Measurements from ENCODE around the gene CCDC7. TPM values are rescaled to one million over a fixed set of nuclear protein-coding genes. Genes with fewer than 3 reads are reported as not detected.
"Not testable (repeated sequence)": the region's sequence is repeated elsewhere in the genome, so short reads cannot be mapped to it uniquely, and the experiment has no call there.

The CCDC7 gene
- total RNA-seq, 2 experiments from 2014 or later: 69.4 to 72.9 TPM

DNA sequence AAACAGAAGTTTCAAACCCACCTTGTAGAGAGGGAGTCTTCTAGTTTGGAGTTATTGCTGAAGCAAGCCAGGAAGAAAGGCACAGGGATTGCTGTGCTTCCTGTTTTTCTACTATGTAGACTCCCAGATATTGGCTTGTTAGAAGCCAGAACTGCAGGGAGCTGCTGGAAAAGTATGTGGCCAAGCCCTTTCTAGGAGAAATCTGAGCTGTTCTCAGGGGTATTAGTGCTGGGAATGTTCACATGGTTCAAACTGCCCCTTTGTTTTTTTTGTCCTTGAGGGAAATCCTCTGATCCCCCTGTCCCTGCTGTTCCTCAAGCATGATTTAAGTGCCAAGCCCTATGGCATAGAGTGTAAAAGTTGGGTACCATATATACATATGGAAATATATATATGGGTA is 184.0 kb downstream of the CCDC7 start:
- DNase-seq (no peak), ATAC-seq (ENCODE audit: poor library complexity) (no peak)
- Mint-ChIP-seq H3K4me3 (no peak overlapping the region), H3K27me3 (no peaks in the 10 kb centered on the region), H3K27ac (no peak overlapping the region), H3K9me3 (peaks cover 2% of the 10 kb centered on the region), H3K36me3 (ENCODE audit: low read depth) (peaks cover 43% of the 10 kb centered on the region), H3K4me1 (ENCODE audit: low read depth) (no peaks in the 10 kb centered on the region)
- no peak overlapping the region for H3K27ac ChIP-seq (ENCODE audit: low read depth in 1 of 2, low read length in 2 of 2)
- no peaks in the 10 kb centered on the region for H3K9me3 ChIP-seq (ENCODE audit: control insufficient read depth in 1 of 2, insufficient read depth in 1 of 2, low read length in 2 of 2)
- ChIA-PET POLR2A (no interaction called here), CTCF (no interaction called here)
- TF ChIP-seq, protein P1, sequence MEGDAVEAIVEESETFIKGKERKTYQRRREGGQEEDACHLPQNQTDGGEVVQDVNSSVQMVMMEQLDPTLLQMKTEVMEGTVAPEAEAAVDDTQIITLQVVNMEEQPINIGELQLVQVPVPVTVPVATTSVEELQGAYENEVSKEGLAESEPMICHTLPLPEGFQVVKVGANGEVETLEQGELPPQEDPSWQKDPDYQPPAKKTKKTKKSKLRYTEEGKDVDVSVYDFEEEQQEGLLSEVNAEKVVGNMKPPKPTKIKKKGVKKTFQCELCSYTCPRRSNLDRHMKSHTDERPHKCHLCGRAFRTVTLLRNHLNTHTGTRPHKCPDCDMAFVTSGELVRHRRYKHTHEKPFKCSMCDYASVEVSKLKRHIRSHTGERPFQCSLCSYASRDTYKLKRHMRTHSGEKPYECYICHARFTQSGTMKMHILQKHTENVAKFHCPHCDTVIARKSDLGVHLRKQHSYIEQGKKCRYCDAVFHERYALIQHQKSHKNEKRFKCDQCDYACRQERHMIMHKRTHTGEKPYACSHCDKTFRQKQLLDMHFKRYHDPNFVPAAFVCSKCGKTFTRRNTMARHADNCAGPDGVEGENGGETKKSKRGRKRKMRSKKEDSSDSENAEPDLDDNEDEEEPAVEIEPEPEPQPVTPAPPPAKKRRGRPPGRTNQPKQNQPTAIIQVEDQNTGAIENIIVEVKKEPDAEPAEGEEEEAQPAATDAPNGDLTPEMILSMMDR (IDR thresholded peaks at IDR 0.05): no peak
- H3K36me3 ChIP-seq (ENCODE audit: insufficient read depth, low read length): no peaks in the 10 kb centered on the region
- no peaks in the 10 kb centered on the region for H3K4me1 ChIP-seq (ENCODE audit: insufficient read depth, low read length)
- intact Hi-C loops (cut with DNase I, micrococcal nuclease): no loop called here
- H3K27me3 ChIP-seq (ENCODE audit: control insufficient read depth in 1 of 2, insufficient read depth in 2 of 2, low read length in 2 of 2): no peaks in the 10 kb centered on the region
- no peak overlapping the region for H3K4me3 ChIP-seq (ENCODE audit: low read length)

DNA sequence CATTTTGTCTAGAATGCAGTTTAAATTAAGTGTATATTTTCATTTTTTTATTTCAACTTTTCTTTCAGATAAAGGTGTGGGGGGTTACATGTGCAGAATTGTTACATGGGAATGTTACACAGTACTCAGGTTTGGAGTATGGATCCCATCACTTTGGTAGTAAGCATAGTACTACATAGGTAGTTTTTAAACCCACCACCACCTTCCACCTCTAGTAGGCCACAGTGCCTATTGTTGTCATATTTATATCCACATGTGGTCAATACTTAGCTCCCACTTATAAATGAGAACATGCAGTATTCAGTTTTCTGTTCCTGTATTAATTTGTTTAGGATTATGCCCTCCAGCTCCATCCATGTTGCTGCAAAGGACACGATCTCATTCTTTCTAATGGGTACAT is 200.6 kb downstream of the CCDC7 start:
- ChIA-PET CTCF (no interaction called here), POLR2A (no interaction called here)
- peaks cover 11 to 14% of the 10 kb centered on the region in 2 experiments for H3K9me3 ChIP-seq (ENCODE audit: control insufficient read depth in 1 of 2, insufficient read depth in 1 of 2, low read length in 2 of 2)
- H3K4me1 Mint-ChIP-seq (ENCODE audit: low read depth): peaks cover 15% of the 10 kb centered on the region
- H3K36me3 ChIP-seq (ENCODE audit: insufficient read depth, low read length): peaks cover 3% of the 10 kb centered on the region
- TF ChIP-seq, protein P1 (IDR thresholded peaks at IDR 0.05): no peak
- DNase-seq (no peak), ATAC-seq (ENCODE audit: poor library complexity) (no peak)
- H3K27me3 Mint-ChIP-seq: no peaks in the 10 kb centered on the region
- H3K4me3 Mint-ChIP-seq: no peak overlapping the region
- H3K36me3 Mint-ChIP-seq (ENCODE audit: low read depth): peaks cover 75% of the 10 kb centered on the region
- no peak overlapping the region for H3K27ac ChIP-seq (ENCODE audit: low read depth in 1 of 2, low read length in 2 of 2)
- H3K27ac Mint-ChIP-seq: no peak overlapping the region
- H3K27me3 ChIP-seq (ENCODE audit: control insufficient read depth in 1 of 2, insufficient read depth in 2 of 2, low read length in 2 of 2): no peaks in the 10 kb centered on the region
- H3K4me3 ChIP-seq (ENCODE audit: low read length): no peak overlapping the region
- peaks cover 10% of the 10 kb centered on the region for H3K4me1 ChIP-seq (ENCODE audit: insufficient read depth, low read length)
- intact Hi-C loops (cut with DNase I, micrococcal nuclease): no loop called here
- H3K9me3 Mint-ChIP-seq: peaks cover 7% of the 10 kb centered on the region

DNA sequence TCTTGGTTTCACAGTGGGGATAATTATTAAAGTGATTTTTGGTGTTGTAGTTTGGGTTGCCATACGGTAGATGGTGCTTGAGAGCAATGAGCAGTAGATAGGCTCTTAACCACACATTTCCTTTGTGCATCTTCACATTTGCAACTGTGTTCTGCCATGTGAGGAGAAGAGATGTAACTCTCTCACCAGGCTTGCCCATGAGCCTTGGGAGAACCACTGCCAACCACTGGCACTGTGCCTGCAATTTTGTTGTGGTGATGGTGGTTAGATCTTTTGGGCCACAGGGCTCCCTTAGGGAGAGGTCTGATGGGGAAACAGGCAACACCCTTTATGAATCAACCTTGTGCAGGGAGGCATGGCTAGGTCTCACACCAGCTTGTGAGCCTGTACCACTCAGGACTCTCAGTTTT is 204.3 kb downstream of the CCDC7 start:
- no peaks in the 10 kb centered on the region for H3K36me3 ChIP-seq (ENCODE audit: insufficient read depth, low read length)
- POLR2A ChIA-PET: no interaction called here
- no peaks in the 10 kb centered on the region for H3K27me3 Mint-ChIP-seq
- peaks cover 93% of the 10 kb centered on the region for H3K36me3 Mint-ChIP-seq (ENCODE audit: low read depth)
- TF ChIP-seq, protein P1 (IDR thresholded peaks at IDR 0.05): no peak
- ATAC-seq (ENCODE audit: poor library complexity) (peak; percentile 56), DNase-seq (peak in 4 of 14 experiments; percentile 9 to 43 (median 30))
- no peak overlapping the region for H3K4me3 Mint-ChIP-seq
- intact Hi-C loops (cut with DNase I, micrococcal nuclease): loop anchor here in 1 of 2 experiments (10.0 kb wide), 2 partner anchors 345 to 505 kb away; no protein-coding TSS in a partner anchor
- H3K9me3 ChIP-seq (ENCODE audit: control insufficient read depth in 1 of 2, insufficient read depth in 1 of 2, low read length in 2 of 2): peaks cover 6 to 35% of the 10 kb centered on the region in 2 experiments
- H3K27ac Mint-ChIP-seq: no peak overlapping the region
- CTCF ChIA-PET: no interaction called here
- H3K4me1 Mint-ChIP-seq (ENCODE audit: low read depth): peaks cover 15% of the 10 kb centered on the region
- H3K27ac ChIP-seq (ENCODE audit: low read depth in 1 of 2, low read length in 2 of 2): no peak overlapping the region
- H3K27me3 ChIP-seq (ENCODE audit: control insufficient read depth in 1 of 2, insufficient read depth in 2 of 2, low read length in 2 of 2): no peaks in the 10 kb centered on the region
- H3K4me1 ChIP-seq (ENCODE audit: insufficient read depth, low read length): peaks cover 10% of the 10 kb centered on the region
- no peak overlapping the region for H3K4me3 ChIP-seq (ENCODE audit: low read length)
- peaks cover 27% of the 10 kb centered on the region for H3K9me3 Mint-ChIP-seq

DNA sequence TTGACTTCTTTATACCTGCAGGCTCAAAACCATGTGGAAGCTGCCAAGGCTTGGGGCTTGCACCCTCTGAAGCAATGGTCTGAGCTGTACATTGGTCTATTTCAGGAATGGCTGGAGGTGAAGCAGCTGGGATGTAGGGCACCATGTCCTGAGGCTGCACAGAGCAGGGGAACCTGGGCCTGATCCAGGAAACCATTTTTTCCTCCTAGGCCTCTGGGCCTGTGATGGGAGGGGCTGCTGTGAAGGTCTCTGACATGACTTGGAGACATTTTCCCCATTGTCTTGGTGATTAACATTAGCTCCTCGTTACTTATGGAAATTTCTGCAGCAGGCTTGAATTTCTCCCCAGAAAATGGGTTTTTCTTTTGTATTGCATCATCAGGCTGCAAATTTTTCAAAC is 211.5 kb downstream of the CCDC7 start:
- ATAC-seq (ENCODE audit: poor library complexity); H3K27me3 ChIP-seq (ENCODE audit: control insufficient read depth in 1 of 2, insufficient read depth in 2 of 2, low read length in 2 of 2); DNase-seq; H3K4me3 Mint-ChIP-seq; H3K4me3 ChIP-seq (ENCODE audit: low read length); POLR2A ChIA-PET; H3K36me3 ChIP-seq (ENCODE audit: insufficient read depth, low read length); H3K4me1 ChIP-seq (ENCODE audit: insufficient read depth, low read length); H3K27me3 Mint-ChIP-seq; H3K27ac ChIP-seq (ENCODE audit: low read depth in 1 of 2, low read length in 2 of 2); CTCF ChIA-PET; H3K27ac Mint-ChIP-seq; H3K4me1 Mint-ChIP-seq (ENCODE audit: low read depth): not testable (repeated sequence)
- Mint-ChIP-seq H3K9me3 (peaks cover 29% of the 10 kb centered on the region), H3K36me3 (ENCODE audit: low read depth) (peaks cover 88% of the 10 kb centered on the region)
- peaks cover 8 to 36% of the 10 kb centered on the region in 2 experiments for H3K9me3 ChIP-seq (ENCODE audit: control insufficient read depth in 1 of 2, insufficient read depth in 1 of 2, low read length in 2 of 2)
- intact Hi-C loops (cut with DNase I, micrococcal nuclease): loop anchor here in 1 of 2 experiments (10.0 kb wide), 2 partner anchors 337 to 497 kb away; no protein-coding TSS in a partner anchor
